Activated CD8-positive, alpha-beta memory T cell treated with anti-CD3 and anti-CD28 coated beads, Interleukin-2, amount 50 U/mL, for 24 hours (primary cell): ENCODE results near the gene SC5D.

ENCODE experiments used
- DNase-seq: peaks from one replicate; pipeline ENCODE4 v3.0.0-alpha.2; 2020; ENCODE audit errors: extremely low read depth

The SC5D gene

DNA sequence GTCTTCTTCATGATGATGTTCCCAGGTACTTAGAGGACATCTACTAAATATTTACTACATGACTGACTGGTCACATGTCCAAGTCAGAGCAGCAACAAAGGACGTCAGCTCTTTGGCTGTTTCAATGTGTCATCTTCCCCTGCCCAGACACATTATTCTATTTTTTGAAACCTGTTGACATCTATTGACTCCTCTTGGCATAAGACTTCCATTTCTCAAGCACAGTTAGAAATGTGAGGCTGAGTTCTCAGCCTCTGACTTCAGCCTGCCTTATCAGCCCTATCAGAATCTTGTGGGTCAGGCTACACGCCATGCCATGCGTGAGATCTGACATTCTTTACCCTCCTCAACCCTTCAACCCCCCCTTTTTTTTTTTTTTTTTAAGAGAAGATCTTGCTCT is 63.8 kb downstream of the SC5D start:
- no peak for DNase-seq
